ENCODE measurements around the gene GABRP.

The GABRP gene

DNA sequence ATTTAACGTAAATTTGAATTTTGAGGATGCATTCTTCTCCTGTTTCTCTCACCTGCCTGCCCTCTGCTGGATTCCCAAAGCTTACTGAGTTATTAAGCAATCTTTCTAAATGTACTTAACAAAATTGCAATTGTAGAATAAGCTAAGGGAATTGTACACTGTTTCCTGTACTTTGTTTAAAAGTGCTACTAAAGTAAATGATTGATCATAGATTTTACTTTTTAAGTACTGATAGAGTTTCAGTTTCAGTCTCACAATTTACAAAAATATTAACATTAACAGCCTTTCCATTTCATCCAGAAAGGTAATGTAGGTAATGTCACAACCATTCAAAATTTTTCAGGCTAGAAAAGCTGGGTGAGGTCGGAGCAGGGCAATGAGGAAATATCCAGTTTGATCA is 73.5 kb downstream of the GABRP start:
- TF ChIP-seq GATA2 (IDR thresholded peaks at IDR 0.05; ENCODE audit: low read depth, low read length) (no peak), GATA3 (IDR thresholded peaks at IDR 0.05; ENCODE audit: low read depth, low read length) (no peak)

GRCh38 chr5:170860415-170860814 is 76.9 kb downstream of the GABRP start:
- TF ChIP-seq GATA3 (IDR thresholded peaks at IDR 0.05; ENCODE audit: low read depth, low read length): no peak
- TF ChIP-seq GATA2 (IDR thresholded peaks at IDR 0.05; ENCODE audit: low read depth, low read length): no peak

DNA sequence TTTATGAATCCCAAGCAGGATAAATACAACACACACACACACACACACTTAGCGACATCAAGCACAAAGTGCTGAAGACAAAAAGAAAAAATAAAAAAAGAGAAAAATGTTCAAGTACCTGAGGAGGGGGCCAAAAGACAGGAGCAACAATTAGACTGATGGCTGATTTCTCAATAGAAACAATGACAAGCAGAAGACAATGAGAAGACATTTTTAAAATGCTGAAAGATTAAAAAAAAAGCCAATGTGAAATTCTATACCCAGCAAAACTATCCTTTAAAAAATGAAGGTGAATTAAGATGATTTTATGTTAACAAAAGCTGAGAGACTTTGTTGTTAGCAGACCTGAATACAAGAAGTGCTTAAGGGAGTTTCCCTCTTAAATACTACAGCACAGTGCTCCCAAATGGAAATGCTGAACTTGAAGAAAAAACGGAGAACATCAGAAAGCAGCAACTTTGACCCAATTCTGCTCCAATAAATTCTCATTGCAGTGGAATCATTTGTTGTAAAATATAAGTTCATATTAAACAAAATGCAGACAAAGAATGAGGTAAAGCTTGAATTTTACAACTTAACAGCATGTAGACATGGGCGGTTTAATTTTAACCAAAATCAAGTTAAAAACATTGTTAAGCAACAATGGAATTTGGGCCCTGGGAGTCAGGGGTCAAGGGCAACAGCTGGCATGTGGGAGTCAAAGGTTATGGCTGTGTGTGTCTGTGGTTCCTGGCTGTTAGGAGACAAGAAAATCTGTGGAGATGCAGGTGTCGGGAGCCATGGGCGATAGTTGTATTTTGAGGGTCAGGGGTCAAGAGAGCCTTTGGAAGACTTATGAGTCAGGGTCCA is 77.5 kb downstream of the GABRP start:
- TF ChIP-seq GATA2 (IDR thresholded peaks at IDR 0.05; ENCODE audit: low read depth, low read length) (no peak), GATA3 (IDR thresholded peaks at IDR 0.05; ENCODE audit: low read depth, low read length) (no peak)

GRCh38 chr5:170861667-170861916 is 78.1 kb downstream of the GABRP start:
- TF ChIP-seq GATA3 (IDR thresholded peaks at IDR 0.05; ENCODE audit: low read depth, low read length) (no peak), GATA2 (IDR thresholded peaks at IDR 0.05; ENCODE audit: low read depth, low read length) (no peak)

DNA sequence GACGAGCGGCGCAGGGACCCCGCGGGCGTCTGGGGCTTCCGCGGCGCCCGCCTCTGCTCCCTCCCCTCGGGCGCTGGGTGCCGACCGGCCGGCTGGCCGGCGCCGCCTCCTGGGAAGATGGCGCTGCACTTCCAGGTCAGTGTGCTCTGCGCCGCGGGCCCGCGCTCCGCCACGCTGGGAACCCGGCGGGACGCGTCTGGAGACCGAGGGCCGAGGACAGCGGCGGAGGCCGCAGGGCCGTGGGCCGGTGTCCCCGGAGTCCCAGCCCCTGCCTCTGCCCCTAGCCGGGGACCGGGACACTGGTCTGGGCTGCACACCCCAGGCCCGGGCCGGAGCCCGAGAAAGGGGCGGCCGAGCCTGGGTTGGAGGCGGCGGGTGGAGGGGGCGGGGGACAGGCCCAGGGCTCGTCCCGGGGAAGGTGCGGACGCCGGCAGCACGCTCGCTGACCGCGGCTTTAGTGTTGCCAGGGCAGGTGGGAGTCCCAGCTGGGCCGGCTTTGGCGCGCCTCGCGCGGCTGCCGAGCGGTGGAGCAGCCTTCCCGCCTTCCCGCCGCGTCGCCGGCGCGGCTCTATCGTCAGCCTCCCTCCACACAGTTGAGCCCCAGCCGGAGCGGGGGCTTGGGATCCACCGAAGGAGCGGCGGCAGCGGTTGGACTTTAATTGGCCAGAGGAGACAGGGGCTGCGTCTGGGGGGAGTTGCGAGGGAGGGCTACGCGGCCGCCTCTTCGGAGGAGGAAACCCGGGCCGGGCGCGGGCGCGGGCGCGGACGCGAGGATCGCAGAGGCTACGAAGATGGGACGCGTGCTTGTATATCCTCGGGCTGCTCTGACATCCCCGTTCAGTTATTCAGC is 78.6 kb downstream of the GABRP start, which contains the start of gene RANBP17:
RANBP17 (plus strand) TSS at position 102 of the 850 bp plus-strand sequence.
- TF ChIP-seq GATA2 (IDR thresholded peaks at IDR 0.05; ENCODE audit: low read depth, low read length) (no peak), GATA3 (IDR thresholded peaks at IDR 0.05; ENCODE audit: low read depth, low read length) (no peak)

DNA sequence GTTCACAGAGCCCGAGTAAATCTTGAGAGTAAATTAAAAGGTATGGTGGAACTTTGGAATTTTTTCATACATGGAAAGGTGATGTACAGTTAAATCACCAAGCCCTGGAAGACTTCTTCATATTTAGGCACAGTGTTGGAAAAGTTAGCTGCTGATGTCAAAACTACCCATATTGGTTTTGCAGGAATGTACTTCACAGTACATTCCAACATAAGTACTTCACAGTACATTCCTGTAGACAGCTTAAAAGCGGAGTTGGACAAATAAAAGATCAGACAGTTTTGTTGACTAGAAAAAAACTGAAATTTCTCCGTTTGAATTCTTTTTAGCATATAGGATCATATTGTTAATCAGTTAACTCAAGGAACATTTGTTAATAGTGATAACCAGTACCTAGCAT is 80.1 kb downstream of the GABRP start:
- TF ChIP-seq GATA3 (IDR thresholded peaks at IDR 0.05; ENCODE audit: low read depth, low read length) (no peak), GATA2 (IDR thresholded peaks at IDR 0.05; ENCODE audit: low read depth, low read length) (no peak)
